Muscle layer of colon (tissue), 2 donors: ENCODE results near the gene NES.

Experiments
- H3K27ac ChIP-seq: one replicate; pipeline ENCODE4 v1.7.0; 2013; ENCODE audit warnings: low read depth, mild to moderate bottlenecking, low read length, moderate library complexity
- H3K27me3 ChIP-seq, 2 donors: one replicate each; pipeline ENCODE4 v1.7.0; 2013; ENCODE audit warnings: low read length in 2 of 2, mild to moderate bottlenecking in 2 of 2; ENCODE audit not compliant: insufficient read depth in 2 of 2, control insufficient read depth in 1 of 2
- H3K36me3 ChIP-seq: one replicate; pipeline ENCODE4 v1.7.0; 2013; ENCODE audit warnings: mild to moderate bottlenecking, low read length; ENCODE audit not compliant: insufficient read depth
- H3K4me1 ChIP-seq: one replicate; pipeline ENCODE4 v1.7.0; 2013; ENCODE audit warnings: mild to moderate bottlenecking, low read length; ENCODE audit not compliant: insufficient read depth
- H3K4me3 ChIP-seq, 2 donors: one replicate each; pipeline ENCODE4 v1.7.0; 2013; ENCODE audit warnings: low read length in 2 of 2, low read depth in 1 of 2, mild to moderate bottlenecking in 1 of 2, moderate library complexity in 1 of 2
- H3K9ac ChIP-seq: one replicate; pipeline ENCODE4 v1.7.0; 2013; ENCODE audit warnings: low read length
- H3K9me3 ChIP-seq: one replicate; pipeline ENCODE4 v1.7.0; 2013; ENCODE audit warnings: mild to moderate bottlenecking, low read length
- donor health status: abdominal sarcoma.
- donor health status: Adenocarcinoma of cecum.

Gene NES

GRCh38 chr1:156665539-156665938 lies 11.7 kb downstream of the NES start:
- peak overlapping the region; percentile 42 for H3K27ac ChIP-seq

GRCh38 chr1:156664767-156665411 lies 12.3 kb downstream of the NES start:
- Histone ChIP-seq H3K9me3 (no peaks in the 10 kb centered on the region), H3K36me3 (no peaks in the 10 kb centered on the region), H3K4me3 (no peak overlapping the region), H3K9ac (no peak overlapping the region), H3K27ac (peak overlapping the region; percentile 52), H3K4me1 (peaks cover 65% of the 10 kb centered on the region), H3K27me3 (no peaks in the 10 kb centered on the region)

More at GRCh38 chr1:156665539-156665938, 11.7 kb downstream of the NES start:
- no peaks in the 10 kb centered on the region for H3K36me3 ChIP-seq
- peaks cover 61% of the 10 kb centered on the region for H3K4me1 ChIP-seq
- no peaks in the 10 kb centered on the region for H3K9me3 ChIP-seq
- H3K4me3 ChIP-seq = no peak overlapping the region
- no peak overlapping the region for H3K9ac ChIP-seq
- no peaks in the 10 kb centered on the region for H3K27me3 ChIP-seq

- H3K36me3 ChIP-seq = no peaks in the 10 kb centered on the region
- no peaks in the 10 kb centered on the region for H3K9me3 ChIP-seq
- peaks cover 65% of the 10 kb centered on the region for H3K4me1 ChIP-seq
- H3K27ac ChIP-seq = peak overlapping the region; percentile 52
- no peak overlapping the region for H3K9ac ChIP-seq
- H3K4me3 ChIP-seq = no peak overlapping the region
- H3K27me3 ChIP-seq = no peaks in the 10 kb centered on the region
Observed at GRCh38 chr1:156664046-156664766, 13.0 kb downstream of the NES start.

GRCh38 chr1:156663178-156663577 lies 14.0 kb downstream of the NES start:
- H3K4me3 ChIP-seq = no peak overlapping the region

GRCh38 chr1:156662800-156663055 lies 14.5 kb downstream of the NES start:
- no peak overlapping the region for H3K9ac ChIP-seq
- peak overlapping the region; percentile 60 for H3K27ac ChIP-seq
- no peak overlapping the region for H3K4me3 ChIP-seq
- no peaks in the 10 kb centered on the region for H3K9me3 ChIP-seq
- H3K4me1 ChIP-seq = peaks cover 55% of the 10 kb centered on the region
- peaks cover 0 to 2% of the 10 kb centered on the region in 2 donors for H3K27me3 ChIP-seq
- no peaks in the 10 kb centered on the region for H3K36me3 ChIP-seq

More at GRCh38 chr1:156663178-156663577, 14.0 kb downstream of the NES start:
- Histone ChIP-seq H3K27ac (peak overlapping the region; percentile 60), H3K36me3 (no peaks in the 10 kb centered on the region), H3K9me3 (no peaks in the 10 kb centered on the region), H3K4me1 (peaks cover 58% of the 10 kb centered on the region), H3K27me3 (no peaks in the 10 kb centered on the region), H3K9ac (no peak overlapping the region)

- H3K27me3 ChIP-seq = peaks cover 0 to 5% of the 10 kb centered on the region in 2 donors
- no peaks in the 10 kb centered on the region for H3K36me3 ChIP-seq
- H3K4me3 ChIP-seq = no peak overlapping the region
- H3K4me1 ChIP-seq = peaks cover 56% of the 10 kb centered on the region
- no peaks in the 10 kb centered on the region for H3K9me3 ChIP-seq
- no peak overlapping the region for H3K9ac ChIP-seq
- H3K27ac ChIP-seq = no peak overlapping the region
Observed at GRCh38 chr1:156662005-156662799, 15.0 kb downstream of the NES start.

GRCh38 chr1:156660752-156661112 lies 16.5 kb downstream of the NES start:
- peaks cover 65% of the 10 kb centered on the region for H3K4me1 ChIP-seq

GRCh38 chr1:156659988-156660751 lies 17.0 kb downstream of the NES start:
- Histone ChIP-seq H3K4me1 (peaks cover 61% of the 10 kb centered on the region), H3K36me3 (no peaks in the 10 kb centered on the region), H3K9me3 (no peaks in the 10 kb centered on the region), H3K4me3 (no peak overlapping the region), H3K27ac (peak overlapping the region; percentile 68), H3K9ac (no peak overlapping the region), H3K27me3 (peaks cover 0 to 20% of the 10 kb centered on the region in 2 donors)

More at GRCh38 chr1:156660752-156661112, 16.5 kb downstream of the NES start:
- Histone ChIP-seq H3K36me3 (no peaks in the 10 kb centered on the region), H3K4me3 (no peak overlapping the region), H3K9me3 (no peaks in the 10 kb centered on the region), H3K9ac (no peak overlapping the region), H3K27me3 (peaks cover 0 to 15% of the 10 kb centered on the region in 2 donors), H3K27ac (peak overlapping the region; percentile 68)

GRCh38 chr1:156659661-156659987 lies 17.6 kb downstream of the NES start:
- no peaks in the 10 kb centered on the region for H3K9me3 ChIP-seq
- no peak overlapping the region for H3K9ac ChIP-seq
- H3K36me3 ChIP-seq = no peaks in the 10 kb centered on the region
- H3K27me3 ChIP-seq = peaks cover 0 to 20% of the 10 kb centered on the region in 2 donors
- H3K4me3 ChIP-seq = no peak overlapping the region
- no peak overlapping the region for H3K27ac ChIP-seq
- peaks cover 57% of the 10 kb centered on the region for H3K4me1 ChIP-seq

- Histone ChIP-seq H3K4me1 (peaks cover 52% of the 10 kb centered on the region), H3K4me3 (no peak overlapping the region), H3K36me3 (no peaks in the 10 kb centered on the region), H3K9me3 (no peaks in the 10 kb centered on the region), H3K27me3 (peaks cover 0 to 20% of the 10 kb centered on the region in 2 donors), H3K9ac (no peak overlapping the region), H3K27ac (no peak overlapping the region)
Observed at GRCh38 chr1:156658945-156659574, 18.1 kb downstream of the NES start.

GRCh38 chr1:156658496-156658895 lies 18.7 kb downstream of the NES start:
- Histone ChIP-seq H3K4me3 (no peak overlapping the region), H3K27me3 (peaks cover 0 to 20% of the 10 kb centered on the region in 2 donors), H3K9me3 (no peaks in the 10 kb centered on the region), H3K4me1 (peaks cover 50% of the 10 kb centered on the region), H3K9ac (no peak overlapping the region), H3K36me3 (no peaks in the 10 kb centered on the region), H3K27ac (no peak overlapping the region)
